DMS 273 treated with DMSO at 0.1 percent for 48 hours (cell line): ENCODE results near the gene EXOC2.

ENCODE experiments used
- DNase-seq: peaks from one replicate; lab custom pipeline; 2025; lab: John Stamatoyannopoulos, UW

The EXOC2 gene

GRCh38 chr6:465531-466348, 227.2 kb downstream of the EXOC2 start:
- DNase-seq: no peak

GRCh38 chr6:456887-457286, 236.1 kb downstream of the EXOC2 start:
- no peak for DNase-seq

GRCh38 chr6:456358-456867, 236.5 kb downstream of the EXOC2 start:
- no peak for DNase-seq

GRCh38 chr6:455835-456234, 237.1 kb downstream of the EXOC2 start:
- DNase-seq: no peak

DNA sequence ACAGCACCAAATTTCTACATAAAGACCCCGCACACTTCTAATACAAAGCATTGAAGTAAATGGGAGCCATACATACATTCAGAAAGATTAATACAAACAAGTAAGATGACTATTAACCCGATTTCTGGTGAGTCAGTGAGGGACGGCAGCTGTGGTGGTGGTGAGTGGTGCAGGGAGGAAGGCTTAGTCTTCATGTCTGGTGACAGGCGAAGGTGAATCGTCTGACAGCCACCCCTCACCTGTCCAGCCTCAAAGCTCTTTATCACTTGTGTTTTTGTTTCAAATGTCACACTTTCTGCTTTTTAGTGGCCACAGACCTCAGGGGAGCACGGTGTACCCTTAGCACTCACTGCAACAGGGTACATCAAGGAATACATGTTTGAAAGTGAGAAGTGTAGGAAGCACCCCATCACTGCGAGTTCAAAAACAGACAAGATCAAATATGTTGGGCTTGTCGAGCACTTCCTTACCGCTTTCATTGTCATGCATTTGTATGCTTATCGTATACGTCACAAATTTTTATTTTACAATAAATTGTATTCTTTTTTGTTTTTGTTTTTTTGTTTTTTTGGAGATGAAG, 237.8 kb downstream of the EXOC2 start:
- no peak for DNase-seq

GRCh38 chr6:454148-454991, 238.6 kb downstream of the EXOC2 start:
- no peak for DNase-seq

GRCh38 chr6:453152-453551, 239.8 kb downstream of the EXOC2 start:
- DNase-seq: no peak

DNA sequence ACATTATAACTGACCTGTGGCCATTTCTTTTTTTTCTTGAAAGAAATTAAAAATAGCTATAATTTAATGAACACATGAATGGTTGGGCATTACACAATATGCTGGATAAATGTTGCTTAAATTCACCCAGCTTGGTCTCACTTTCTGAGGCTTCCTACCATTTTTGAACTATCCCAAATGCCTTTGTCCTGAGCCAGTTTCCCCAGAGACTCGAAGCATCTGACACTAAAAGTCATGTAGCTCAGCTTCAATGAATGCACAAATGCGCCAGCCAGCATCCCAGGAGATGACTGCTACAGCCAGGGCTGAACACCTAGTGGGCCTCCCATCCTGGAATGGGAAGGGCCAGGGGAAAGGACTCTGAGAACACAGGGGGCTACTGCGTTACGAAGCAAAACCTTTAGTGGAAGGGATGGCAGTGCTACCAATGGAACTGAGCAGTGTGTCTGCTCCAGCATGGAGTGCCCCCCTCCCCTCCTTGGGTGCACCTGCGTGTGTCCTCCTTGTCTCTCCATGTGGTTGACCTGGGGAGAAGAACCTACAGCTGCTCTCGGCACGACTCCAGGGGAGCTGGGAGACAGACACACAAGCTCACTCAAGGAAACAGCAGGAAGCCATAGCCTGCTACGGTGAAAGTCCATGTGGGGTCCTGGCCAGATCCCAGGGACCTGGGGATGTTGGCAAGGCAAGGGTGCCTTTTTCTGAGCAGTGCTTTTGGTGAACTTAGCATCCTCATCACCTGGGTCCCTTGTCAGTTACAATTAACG, 240.5 kb downstream of the EXOC2 start:
- DNase-seq: no peak

GRCh38 chr6:451847-452246, 241.1 kb downstream of the EXOC2 start:
- DNase-seq: no peak

DNA sequence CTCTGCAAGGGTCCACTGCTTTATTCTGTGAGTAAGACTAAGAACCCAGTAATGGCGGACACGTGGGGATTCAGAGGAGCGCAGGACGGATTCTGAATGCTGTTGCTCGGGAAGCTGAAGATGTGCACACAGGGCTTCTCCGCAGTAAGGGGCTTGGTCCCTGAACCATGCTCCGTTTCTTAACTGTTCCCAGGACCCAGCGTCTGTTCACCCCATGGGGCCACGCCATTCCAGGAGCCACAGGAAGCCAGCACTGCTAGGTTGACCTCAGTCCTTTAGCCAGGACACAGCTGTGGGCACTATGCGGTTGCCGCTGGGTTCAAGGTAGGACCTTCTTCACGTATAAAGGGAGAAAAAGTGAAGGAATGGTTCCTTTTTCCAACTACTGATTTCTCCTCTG, 241.6 kb downstream of the EXOC2 start:
- no peak for DNase-seq

- DNase-seq: no peak
Observed at GRCh38 chr6:449486-450419, 243.2 kb downstream of the EXOC2 start.

DNA sequence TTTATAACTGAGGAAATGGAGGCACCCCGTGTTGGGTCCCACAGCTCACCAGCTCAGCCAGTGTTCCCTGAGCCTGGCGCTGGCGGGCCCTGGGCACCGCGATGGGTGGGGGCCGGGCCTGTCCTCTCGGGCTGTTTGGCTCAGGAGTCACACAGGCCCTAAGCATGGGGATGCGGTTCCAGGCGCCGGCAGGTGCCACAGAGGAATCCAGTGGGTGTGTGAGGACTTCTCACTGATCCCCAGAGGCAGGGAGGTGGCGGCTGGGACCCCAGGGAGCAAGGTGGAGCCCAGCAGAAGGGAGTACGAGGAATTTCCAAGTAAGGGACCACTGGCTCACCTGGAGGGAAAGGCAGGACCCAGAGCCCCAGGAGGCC, 243.9 kb downstream of the EXOC2 start:
- DNase-seq: no peak

- no peak for DNase-seq
Observed at GRCh38 chr6:448296-449056, 244.5 kb downstream of the EXOC2 start.

- DNase-seq: no peak
Observed at GRCh38 chr6:447381-448165, 245.4 kb downstream of the EXOC2 start.

DNA sequence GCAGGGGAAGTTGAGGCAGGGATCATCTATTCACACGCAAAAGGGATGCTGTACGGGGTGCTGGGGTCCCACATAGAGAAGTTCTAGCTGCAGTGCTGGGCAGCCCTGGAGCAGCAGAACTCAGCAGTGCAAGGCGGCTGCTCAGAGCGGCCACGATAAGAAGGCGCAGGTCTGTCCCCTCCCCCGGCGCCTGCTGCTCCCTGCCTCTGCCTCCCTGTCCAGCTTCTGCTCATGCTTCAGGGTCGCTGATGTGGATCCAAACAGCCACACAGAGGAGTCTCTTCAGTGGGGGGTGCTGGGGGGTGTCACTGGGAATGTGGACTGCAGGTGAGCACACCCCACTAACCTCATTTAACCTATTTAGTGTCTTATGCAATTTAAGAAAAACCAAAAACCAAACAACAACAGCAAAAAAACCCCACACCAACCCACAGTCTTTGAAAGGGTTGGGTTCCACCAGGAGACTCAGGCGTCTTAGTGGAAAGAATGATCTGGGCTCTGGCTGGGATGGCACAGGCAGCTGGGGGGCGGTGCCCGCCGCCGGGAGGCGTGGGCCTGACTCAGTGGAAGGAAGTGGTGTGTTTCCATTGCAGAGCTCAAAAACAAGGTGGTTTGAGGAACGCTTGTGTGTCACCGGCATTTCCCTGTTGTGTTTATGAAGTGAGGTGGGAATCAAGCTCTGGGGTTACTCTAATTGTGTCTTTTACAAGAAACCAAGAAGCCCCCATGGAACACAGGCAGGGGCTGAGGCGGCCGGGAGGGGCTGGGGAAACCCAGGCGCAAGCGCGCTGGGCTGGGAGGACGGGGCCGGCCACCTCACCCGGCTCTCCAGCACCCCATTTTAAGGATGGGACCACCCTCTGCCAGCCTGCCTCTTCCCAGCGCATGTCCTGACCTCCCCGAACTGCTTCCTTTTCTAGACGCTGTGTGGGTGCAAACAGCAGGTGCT, 246.2 kb downstream of the EXOC2 start:
- no peak for DNase-seq

GRCh38 chr6:445571-446417, 247.1 kb downstream of the EXOC2 start:
- no peak for DNase-seq

DNA sequence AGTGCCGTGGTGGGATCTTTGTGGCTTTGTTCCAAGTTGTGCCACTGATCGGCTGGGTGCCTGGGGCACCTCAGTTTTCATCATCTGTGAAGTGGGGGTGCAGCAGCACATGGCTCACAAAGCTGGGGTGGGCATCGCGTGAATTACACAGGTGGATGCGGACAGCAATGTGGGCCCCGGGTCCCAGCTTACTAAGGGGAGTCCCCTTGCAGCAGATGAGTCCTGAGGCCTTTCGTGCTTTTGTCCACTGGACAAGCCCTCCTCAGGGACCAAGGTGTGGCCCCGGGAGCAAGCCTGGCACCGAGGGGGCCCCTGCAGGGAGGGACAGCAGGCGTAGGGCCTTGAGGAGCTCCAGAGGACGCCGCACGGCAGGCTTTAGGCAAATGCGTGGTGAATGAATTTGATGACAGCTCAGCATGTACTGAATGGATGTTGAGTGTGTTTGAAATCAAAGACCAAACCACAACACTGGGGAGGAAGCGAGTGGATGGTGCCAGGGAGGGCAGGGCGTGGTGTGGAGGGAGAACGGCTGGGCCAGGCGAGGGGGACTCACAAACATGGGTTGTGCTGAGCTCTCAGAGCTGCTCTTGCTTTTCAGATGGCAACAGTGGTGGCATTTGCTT, 248.2 kb downstream of the EXOC2 start:
- no peak for DNase-seq
